ENCODE measurements around the gene HEY2. TPM values are rescaled to one million over a fixed set of nuclear protein-coding genes. Genes with fewer than 3 reads are reported as not detected.

Gene HEY2
- total RNA-seq, 2 donors from 2014 or later = 1.0 to 5.3 TPM

- no peak for TF ChIP-seq POLR2AphosphoS5 (IDR thresholded peaks at IDR 0.05)
- no peak for TF ChIP-seq POLR2A (IDR thresholded peaks at IDR 0.05)
- no peak for TF ChIP-seq CTCF (IDR thresholded peaks at IDR 0.05)
- H3K36me3 ChIP-seq = no peaks in the 10 kb centered on the region
- intact Hi-C loops (cut with DNase I) = no loop called here
- H3K9me3 ChIP-seq = no peaks in the 10 kb centered on the region
- H3K27me3 ChIP-seq (replicated peaks; ENCODE audit: insufficient read depth) = no peaks in the 10 kb centered on the region
- no peak overlapping the region for H3K4me3 ChIP-seq
- H3K27ac ChIP-seq = no peak overlapping the region
- no peak for DNase-seq (ENCODE audit: low spot score)
- no peaks in the 10 kb centered on the region for H3K4me1 ChIP-seq (replicated peaks)
Measured at GRCh38 chr6:125722886-125723285, 26.5 kb upstream of the HEY2 start.

- H3K27ac ChIP-seq = no peak overlapping the region
- no peak overlapping the region for H3K4me3 ChIP-seq
- no peak for DNase-seq (ENCODE audit: low spot score)
- H3K27me3 ChIP-seq (replicated peaks; ENCODE audit: insufficient read depth) = no peaks in the 10 kb centered on the region
- H3K9me3 ChIP-seq = no peaks in the 10 kb centered on the region
- H3K36me3 ChIP-seq = no peaks in the 10 kb centered on the region
- intact Hi-C loops (cut with DNase I) = no loop called here
- TF ChIP-seq POLR2A (IDR thresholded peaks at IDR 0.05) (no peak), POLR2AphosphoS5 (IDR thresholded peaks at IDR 0.05) (no peak), CTCF (IDR thresholded peaks at IDR 0.05) (no peak)
- H3K4me1 ChIP-seq (replicated peaks) = no peaks in the 10 kb centered on the region
Measured at GRCh38 chr6:125727216-125727615, 22.2 kb upstream of the HEY2 start.

GRCh38 chr6:125728739-125729138, 20.7 kb upstream of the HEY2 start:
- H3K4me3 ChIP-seq = no peak overlapping the region
- H3K9me3 ChIP-seq = no peaks in the 10 kb centered on the region
- no peaks in the 10 kb centered on the region for H3K4me1 ChIP-seq (replicated peaks)
- DNase-seq (ENCODE audit: low spot score) = no peak
- no peaks in the 10 kb centered on the region for H3K36me3 ChIP-seq
- WGBS = 81% methylated on average over 1 of the region's 1 CpG
- intact Hi-C loops (cut with DNase I) = no loop called here
- TF ChIP-seq POLR2A (IDR thresholded peaks at IDR 0.05) (no peak), CTCF (IDR thresholded peaks at IDR 0.05) (no peak), POLR2AphosphoS5 (IDR thresholded peaks at IDR 0.05) (no peak)
- H3K27ac ChIP-seq = no peak overlapping the region
- no peaks in the 10 kb centered on the region for H3K27me3 ChIP-seq (replicated peaks; ENCODE audit: insufficient read depth)

GRCh38 chr6:125729983-125730382, 19.4 kb upstream of the HEY2 start:
- TF ChIP-seq POLR2AphosphoS5 (IDR thresholded peaks at IDR 0.05) (no peak), POLR2A (IDR thresholded peaks at IDR 0.05) (no peak), CTCF (IDR thresholded peaks at IDR 0.05) (no peak)
- Histone ChIP-seq H3K9me3 (no peaks in the 10 kb centered on the region), H3K27ac (no peak overlapping the region), H3K4me1 (replicated peaks) (no peaks in the 10 kb centered on the region), H3K4me3 (no peak overlapping the region), H3K27me3 (replicated peaks; ENCODE audit: insufficient read depth) (no peaks in the 10 kb centered on the region), H3K36me3 (no peaks in the 10 kb centered on the region)
- no peak for DNase-seq (ENCODE audit: low spot score)
- WGBS = 72% methylated on average over 2 of the region's 2 CpGs
- intact Hi-C loops (cut with DNase I) = no loop called here

- Histone ChIP-seq H3K4me3 (no peak overlapping the region), H3K27ac (no peak overlapping the region), H3K27me3 (replicated peaks; ENCODE audit: insufficient read depth) (no peaks in the 10 kb centered on the region), H3K9me3 (no peaks in the 10 kb centered on the region), H3K36me3 (no peaks in the 10 kb centered on the region), H3K4me1 (replicated peaks) (no peaks in the 10 kb centered on the region)
- no peak for TF ChIP-seq POLR2AphosphoS5 (IDR thresholded peaks at IDR 0.05)
- no peak for TF ChIP-seq CTCF (IDR thresholded peaks at IDR 0.05)
- no peak for TF ChIP-seq POLR2A (IDR thresholded peaks at IDR 0.05)
- intact Hi-C loops (cut with DNase I) = no loop called here
- DNase-seq (ENCODE audit: low spot score) = no peak
Measured at GRCh38 chr6:125732398-125732797, 17.0 kb upstream of the HEY2 start.

All from prostate gland (tissue), 2 donors.